ENCODE data around the gene ARV1.
A peak's percentile ranks its signal among the peaks of the same experiment; 100 is the strongest.

ARV1 gene

DNA sequence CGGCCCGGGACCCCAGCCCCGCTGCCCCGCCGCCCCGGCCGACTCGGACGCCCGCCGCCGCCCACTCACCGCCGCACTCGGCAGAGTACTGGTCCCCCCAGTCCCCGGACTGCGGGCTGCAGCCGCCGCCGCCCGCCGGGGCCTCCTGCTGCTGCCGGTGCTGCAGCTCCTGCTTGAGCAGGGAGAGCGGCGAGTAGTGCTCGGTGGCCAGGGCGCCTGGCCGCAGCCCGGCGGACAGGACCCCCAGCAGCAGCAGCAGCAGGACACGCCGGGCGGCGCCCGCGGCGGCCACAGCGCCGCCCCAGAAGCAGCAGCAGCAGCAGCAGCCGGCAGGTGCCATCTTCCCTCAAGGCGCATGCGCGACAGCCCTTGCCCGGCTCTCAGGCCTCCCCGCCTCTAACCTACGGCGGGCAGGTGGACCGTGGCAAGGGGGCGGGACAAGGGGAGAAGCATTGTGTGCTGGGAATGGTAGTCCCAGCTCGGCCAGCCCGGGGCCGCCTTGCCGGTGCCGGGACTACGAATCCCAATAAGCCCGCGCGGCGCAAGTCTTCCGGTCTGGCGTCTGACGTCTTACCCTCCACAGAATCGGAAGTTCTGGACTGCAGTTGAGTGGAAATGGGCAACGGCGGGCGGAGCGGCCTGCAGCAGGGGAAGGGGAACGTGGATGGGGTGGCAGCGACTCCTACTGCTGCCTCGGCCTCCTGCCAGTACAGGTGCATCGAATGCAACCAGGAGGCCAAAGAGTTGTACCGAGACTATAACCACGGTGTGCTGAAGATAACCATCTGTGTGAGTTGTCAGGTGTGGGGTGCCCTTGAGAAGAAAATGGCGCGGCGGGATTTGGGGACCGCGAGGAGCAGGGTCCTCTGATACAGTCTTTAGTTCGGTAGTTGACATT is at the start of gene ARV1, which contains the start of gene TTC13:
Gene ARV1, plus strand, starts transcription at position 604 of the 898 bp plus-strand sequence. Its CDS starts 12 bp downstream, at position 616.
Gene TTC13, minus strand, starts transcription at position 371 of the 898 bp plus-strand sequence. Its CDS starts 31 bp downstream, at position 340.
- peak; percentile 98 for DNase-seq (ENCODE audit: low read depth)

DNA sequence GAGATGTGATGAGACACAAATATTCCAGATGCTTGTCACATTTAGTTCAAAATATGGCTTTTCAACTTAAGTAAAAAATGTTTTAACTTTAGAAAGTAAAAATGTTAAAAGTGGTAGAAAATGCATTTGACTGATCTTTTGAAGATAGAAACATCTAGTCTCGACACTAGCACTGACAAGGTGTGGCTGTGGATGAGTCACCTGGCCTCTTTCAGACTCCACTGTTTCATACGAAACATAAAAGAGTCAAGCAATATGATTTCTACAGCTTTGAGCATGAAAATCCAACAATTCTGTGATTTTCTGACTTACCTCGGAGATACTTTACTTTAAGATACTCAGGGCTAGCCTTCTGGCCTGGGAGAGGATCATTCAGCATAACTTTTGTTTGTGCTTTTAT is 47.9 kb upstream of the ARV1 start:
- DNase-seq (ENCODE audit: low read depth) = no peak

DNA sequence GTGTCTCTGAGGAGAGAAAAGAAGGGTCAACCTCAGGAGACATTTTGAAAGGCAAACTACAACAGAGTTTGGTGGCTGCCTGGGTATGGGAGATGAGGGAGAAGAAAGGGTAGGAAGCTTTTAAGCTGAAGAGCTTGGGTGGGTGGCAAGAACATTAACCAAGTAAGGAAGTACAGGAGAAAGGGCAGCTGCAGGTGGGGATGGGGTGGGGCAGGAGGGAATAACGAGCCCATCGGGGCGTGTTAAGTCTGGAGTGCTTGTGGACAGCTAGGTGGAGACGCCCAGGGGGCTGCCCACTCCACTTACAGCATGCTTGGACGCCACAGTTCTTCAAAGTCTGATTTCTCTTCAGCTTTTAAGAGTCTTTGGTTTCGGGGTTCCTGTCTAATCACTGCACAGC is 43.0 kb upstream of the ARV1 start:
- no peak for DNase-seq (ENCODE audit: low read depth)

DNA sequence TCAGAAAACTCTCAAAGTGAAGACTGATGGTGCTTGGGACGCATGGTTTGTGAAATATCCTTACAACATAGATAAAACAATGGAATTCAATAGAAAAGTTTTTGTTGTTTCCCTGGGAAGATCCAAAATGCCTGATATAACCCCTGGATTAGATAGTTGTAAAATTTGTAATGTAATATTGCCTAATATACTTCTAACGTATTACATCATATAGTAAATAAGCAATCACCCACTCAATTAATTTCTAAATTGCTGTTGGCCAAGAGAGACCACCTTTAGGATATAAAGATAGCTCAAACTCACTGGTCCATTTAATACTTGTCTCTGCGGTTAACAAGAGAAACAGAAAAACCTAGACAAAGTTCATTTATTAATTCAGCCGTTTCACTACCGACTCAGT is 42.4 kb upstream of the ARV1 start:
- no peak for DNase-seq (ENCODE audit: low read depth)

DNA sequence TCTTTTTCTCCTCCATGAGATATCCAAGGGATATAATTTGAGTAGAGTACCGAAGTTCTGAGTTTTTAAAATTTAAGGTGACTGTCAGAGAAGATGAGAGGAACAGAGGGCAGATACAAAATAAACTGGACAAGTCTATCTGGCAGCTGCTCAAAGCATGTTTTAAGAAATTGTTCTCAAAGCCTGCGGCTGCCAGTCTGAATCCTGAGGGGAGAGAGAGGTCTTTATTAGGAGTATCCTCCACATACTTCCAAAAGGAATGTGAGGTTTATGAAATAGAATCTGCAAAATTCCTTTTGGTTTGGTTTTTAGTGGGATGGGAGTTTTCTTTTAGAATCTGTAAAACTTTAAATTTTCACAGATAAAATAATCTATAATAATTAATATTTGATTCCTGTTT is 41.5 kb upstream of the ARV1 start:
- no peak for DNase-seq (ENCODE audit: low read depth)

DNA sequence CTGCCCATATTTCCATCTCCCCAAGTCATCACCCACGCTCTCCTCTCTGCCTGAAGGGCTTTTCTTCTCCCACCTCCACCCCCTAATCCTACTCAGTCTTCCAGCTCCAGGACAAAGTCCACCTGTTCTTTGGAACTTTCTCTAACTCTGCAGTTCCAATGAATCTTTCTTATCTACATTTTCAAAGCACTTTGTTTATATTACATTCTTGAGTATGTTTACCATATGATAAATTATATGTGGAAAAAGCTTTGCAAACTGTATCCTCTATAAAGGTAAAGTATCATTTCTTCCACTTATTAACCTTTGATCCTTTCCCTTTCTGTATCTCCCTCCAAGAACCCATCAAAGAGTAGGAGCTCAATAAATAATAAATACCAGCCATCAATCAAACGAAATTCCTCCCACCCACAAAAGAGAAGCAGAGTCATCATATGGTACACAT is 39.9 kb upstream of the ARV1 start:
- DNase-seq (ENCODE audit: low read depth) = no peak

DNA sequence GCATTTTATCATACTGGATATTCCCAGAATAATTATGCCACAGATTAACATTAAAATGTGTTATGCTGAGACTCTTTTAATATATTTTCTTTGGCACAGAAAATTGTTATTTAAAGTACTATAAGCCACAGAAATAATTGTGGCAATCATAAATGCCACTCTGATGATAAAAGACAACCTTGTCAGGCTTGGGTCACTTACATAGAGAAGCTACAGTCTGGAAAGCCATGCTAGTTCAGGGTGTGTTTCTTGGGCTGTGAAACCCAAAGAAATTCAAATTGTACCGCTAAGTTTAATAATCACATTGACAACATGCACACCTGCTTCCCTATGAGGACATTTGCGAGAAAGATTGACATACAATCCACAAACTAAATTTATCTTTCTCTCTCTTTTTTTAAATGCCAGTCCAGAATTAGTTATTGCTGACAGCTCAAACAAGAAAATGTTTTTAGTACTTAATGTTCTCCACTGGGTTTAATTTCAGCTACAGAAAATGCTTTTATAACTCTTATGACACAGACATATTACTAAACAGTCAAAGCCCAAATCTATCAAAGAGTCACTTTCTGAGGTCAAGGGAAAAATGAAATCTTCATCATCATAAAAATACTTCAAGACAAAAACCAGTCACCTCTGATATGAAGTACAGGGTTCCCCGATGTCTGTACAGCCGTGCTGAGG is 38.9 kb upstream of the ARV1 start:
- no peak for DNase-seq (ENCODE audit: low read depth)

DNA sequence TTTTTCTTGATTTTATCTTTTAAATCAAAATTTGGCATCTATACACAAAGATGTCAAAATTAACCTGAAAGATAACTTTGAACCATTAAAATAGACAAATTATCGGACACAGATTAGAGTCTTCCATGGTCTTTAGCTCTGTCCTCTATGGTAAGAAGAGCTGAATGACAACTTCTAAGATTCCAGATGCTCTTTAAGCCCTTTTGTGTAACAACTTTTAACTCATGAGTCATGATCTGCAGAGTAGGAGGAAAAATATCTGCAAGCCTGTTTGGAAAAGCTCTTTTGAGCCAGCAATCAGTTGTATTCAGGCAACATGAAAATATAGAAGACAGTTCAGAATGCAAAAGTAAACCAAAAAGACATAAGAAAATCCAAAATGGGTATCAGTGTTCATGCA is 38.0 kb upstream of the ARV1 start:
- peak; percentile 7 for DNase-seq (ENCODE audit: low read depth)

DNA sequence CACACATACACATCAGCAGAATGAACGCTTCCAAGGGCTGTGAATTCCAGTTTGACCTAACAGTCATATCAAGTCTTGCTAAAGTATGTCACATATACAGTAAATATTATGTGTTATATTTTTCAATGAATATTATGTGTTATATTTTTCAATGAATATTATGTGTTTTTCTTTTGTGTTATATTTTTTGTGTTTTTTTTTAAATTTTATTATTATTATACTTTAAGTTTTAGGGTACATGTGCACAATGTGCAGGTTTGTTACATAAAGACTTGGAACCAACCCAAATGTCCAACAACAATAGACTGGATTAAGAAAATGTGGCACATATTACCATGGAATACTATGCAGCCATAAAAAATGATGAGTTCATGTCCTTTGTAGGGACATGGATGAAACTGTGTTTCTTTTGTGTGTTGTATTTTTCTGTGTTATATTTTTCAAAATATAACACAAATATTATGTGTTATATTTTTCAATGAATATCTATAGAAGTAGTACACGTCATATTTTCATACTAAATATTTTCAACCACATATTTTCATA is 35.8 kb upstream of the ARV1 start:
- DNase-seq (ENCODE audit: low read depth) = no peak

DNA sequence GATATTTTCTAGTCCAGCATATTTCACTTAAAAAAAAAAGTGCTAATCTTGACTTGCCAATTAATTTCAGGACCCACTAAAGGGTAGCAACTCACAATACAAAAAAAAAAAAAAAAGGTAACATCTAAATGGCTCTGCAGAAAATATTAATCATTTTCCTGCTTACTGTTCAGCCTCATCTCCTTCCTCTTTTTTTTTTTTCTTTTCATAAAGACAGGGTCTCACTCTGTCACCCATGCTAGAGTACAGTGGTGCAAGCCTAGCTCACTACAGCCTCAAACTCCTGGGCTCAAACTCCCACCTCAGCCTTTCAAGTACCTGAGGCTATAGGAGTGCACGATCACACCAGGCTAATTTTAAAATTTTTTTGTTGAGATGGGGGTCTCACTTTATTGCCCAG is 30.6 kb upstream of the ARV1 start:
- no peak for DNase-seq (ENCODE audit: low read depth)

DNA sequence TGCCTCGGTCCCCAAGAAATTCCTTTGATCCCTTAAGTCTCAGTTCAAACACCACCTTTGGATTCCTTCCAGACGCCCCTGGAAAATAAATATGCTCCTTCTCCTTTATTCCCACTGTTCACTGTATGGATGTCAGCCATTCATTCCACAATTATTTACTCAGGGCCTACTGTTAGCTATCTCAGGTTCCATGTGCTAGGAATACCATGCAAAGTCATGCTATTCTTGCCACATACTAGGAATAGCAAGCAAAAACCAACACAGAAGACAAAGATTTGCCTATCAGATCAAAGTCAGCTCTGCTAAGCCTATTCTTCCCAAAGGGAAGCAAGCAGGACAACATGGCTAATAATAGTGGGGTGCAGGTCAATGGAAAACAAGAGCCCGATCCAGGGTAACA is 30.0 kb upstream of the ARV1 start:
- no peak for DNase-seq (ENCODE audit: low read depth)

DNA sequence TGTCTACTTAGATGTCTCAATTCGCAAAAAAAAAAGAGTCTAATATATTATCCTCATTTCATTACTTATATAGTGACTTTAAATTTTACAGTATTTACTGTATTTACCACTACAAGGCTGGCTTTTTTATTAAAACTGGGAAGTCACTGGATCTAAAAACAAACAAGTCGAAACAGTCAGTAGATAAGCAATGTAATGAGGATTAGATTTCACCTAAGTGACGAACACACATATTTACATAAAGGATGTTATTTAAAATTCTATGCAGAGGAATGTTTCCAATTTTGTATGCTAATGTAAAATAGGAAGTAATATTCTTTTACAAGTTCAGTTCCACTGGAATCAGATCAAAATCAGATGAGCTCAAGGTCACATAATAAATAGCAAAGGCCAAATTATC is 28.5 kb upstream of the ARV1 start:
- no peak for DNase-seq (ENCODE audit: low read depth)

DNA sequence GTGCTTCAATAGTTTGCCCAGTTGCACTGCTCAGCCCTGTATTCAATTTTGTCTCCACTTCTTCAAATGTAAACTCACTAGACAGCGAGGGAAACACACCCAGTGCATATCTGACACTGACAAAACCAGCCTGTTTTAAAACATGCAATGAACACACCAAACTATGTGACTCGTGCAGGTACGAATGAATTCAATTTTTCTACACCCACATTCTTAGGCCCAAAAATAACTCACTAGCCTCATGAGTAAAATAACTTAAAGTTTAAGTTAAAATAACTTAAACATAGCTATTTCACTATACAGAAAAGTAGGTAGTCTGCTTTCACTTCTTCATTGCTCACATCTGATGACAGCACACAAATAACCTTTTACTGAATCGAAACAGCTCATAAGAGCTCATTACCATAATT is 21.3 kb upstream of the ARV1 start:
- no peak for DNase-seq (ENCODE audit: low read depth)

DNA sequence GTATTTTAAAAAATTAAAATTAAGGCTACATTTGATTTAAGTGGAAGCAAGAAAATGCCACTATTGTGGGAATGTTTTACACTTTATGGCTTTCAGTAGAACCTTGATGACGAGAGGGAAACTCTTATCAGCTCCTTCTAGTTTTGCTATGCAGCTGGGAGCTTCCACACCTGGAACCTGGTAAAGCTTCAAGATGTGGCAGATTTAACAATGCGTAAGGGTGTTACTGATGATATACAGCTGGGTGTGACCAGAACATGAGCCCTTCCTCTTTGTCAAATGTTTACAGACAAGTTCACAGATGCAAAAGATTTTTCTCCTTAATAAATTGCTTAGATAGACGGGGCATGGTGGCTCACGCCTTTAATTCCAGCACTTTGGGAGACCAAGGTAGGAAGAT is 20.5 kb upstream of the ARV1 start:
- no peak for DNase-seq (ENCODE audit: low read depth)

DNA sequence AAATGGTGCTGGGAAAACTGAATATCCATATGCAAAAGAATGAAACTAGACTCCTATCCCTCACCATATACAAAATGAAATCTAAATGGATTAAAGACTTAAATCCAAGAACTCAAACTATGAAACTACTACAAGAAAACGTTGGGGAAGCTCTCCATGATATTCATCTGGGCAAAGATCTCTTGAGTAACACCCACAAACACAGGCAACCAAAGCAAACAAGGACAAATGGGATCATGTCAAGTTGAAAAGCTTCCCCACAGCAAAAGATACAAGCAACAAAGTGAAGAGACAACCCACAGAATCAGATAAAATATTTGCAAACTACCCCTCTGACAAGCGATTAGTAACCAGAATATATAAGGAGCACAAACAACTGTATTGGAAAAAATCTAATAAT is 14.0 kb upstream of the ARV1 start:
- DNase-seq (ENCODE audit: low read depth) = no peak

DNA sequence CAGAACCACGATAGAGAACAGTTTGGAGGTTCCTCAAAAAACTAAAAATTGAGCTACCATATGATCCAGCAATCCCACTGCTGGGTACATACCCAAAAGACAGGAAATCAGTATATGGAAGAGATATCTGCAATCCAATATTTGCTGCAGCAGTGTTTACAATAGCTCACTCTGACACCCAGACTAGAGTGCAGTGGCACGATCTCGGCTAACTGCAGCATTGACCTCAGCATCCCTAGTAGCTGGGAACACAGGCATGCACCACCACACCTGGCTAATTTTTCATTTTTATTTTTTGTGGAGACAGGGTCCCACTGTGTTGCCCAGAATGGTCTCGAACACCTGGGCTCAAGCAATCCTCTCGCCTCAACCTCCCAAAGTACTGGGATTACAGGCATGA is 13.4 kb upstream of the ARV1 start:
- no peak for DNase-seq (ENCODE audit: low read depth)

DNA sequence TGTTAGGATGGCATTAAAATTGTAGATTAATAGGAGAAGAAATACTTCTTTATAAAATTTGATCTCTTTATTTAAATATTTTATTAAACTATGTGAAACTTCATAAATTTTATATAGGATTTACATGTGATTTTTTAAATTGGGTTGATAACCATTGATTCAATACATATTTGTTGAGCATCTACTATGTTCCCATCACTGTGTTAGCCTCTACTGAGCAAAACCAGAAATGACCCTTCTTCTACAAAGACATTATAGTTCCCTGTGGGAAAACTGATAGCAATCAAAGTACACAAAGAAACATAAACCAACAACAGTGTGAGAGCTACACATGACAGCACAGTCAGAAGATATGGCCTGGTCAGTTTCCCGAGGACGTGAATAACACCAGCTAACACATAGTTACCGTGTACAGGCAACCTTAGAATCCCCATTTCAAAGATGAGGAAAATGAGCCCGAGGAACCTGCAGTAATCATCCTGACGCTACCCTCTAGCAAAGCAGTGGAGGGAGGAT is 12.5 kb upstream of the ARV1 start:
- no peak for DNase-seq (ENCODE audit: low read depth)

DNA sequence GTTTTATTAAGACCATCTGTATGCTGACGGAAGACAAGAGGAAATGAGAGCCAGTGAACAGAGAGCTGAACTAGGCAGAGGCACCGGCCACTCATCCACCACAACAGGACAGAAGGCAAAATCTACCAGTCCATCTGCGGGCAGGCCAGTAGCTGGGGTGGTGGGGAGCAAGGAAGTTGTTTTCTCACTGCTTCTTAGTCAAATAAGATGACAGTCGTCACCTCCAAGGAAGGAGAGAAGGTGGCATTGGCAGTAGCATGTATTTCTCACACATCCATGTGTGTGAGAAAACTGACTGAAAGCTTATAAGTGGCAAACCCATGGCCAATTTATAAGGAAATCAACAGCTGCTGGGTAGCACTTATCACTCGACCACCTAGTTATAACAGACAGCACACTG is 8.5 kb upstream of the ARV1 start:
- peak; percentile 19 for DNase-seq (ENCODE audit: low read depth)

DNA sequence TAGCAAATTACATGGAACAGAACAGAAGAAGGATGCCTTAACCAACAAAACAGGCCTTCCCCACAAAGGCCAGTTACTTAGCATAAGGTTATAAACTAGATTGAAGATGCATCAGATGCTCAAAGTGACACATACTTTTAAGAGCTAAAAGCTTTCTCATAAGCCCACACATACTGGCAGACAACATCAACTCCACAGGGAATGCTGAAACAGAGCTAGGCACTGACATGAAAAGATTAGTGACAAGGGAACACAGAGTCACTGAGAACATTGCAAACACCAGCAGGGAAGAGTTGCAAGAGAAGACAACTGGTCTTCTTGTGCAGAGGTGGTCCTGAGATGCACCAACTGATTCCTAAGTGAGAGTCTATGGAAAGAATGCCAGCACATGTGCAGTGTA is 7.1 kb upstream of the ARV1 start:
- DNase-seq (ENCODE audit: low read depth) = no peak

DNA sequence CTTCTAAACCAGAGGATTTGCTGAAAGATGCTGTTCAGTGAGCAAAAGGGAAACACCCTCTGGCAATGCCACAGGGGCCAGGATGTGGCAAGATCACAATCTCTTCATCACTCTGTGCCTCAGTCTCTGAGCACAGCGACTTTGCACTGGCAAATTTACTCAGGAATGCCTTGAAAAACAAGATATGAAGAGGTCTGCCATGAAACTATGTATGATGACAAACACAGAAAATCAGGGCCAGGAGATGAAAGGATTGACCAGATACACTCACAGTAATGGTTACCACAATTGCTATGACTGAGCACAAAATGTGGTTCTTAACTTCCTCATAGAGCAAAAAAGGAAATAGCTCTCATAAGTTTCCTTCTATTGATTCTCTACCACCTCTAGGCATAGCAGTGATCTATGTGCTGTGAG is 6.0 kb upstream of the ARV1 start:
- DNase-seq (ENCODE audit: low read depth) = no peak

DNA sequence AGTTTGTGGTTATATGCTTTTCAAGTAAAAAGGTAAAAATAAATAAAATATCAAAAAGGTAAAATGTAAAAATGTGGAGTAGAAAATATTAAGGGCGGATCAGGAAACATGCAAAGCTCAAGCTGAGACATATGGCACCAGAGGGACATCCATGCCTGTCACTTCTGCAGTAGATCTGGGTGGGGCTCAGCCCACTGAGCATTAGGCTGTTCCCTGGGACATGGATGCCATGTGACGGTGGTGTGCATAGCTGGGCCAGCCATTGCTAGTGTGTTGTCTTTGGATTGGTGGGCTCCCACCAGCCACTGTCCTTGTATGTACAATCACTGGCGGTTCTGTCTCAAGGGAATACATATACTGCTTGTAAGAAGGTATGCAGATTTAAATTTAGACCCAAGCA is 3.3 kb upstream of the ARV1 start:
- no peak for DNase-seq (ENCODE audit: low read depth)

DNA sequence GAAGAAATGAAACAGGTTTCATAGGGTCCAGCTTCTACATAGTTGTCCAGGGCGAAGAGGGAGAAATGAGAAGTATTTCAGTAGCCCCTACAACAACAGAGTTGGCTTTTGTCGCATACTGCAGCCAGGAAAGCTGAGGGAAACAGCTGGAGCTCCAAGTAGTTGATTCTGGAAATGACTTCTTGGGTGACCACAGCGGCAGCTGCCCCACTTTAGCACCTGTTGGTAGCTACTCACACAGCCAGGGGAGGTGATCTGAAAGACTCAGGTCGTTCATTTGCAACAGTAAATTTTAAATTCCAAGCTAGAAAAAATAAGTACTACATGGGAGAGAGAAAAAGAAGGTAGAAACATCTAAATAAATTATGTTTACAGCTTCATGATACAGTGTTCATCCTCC is 2.5 kb upstream of the ARV1 start:
- no peak for DNase-seq (ENCODE audit: low read depth)
